SIG-M5 treated with dmso at 0.1 percent for 504 hours (cell line): Measurements from ENCODE around the gene OARD1.
"Not testable (repeated sequence)": the region's sequence is repeated elsewhere in the genome, so short reads cannot be mapped to it uniquely, and the experiment has no call there.

Source experiments
- DNase-seq: peaks from one replicate; lab custom pipeline; 2025; ENCODE audit not compliant: unreplicated experiment; lab: John Stamatoyannopoulos, UW

OARD1 gene

GRCh38 chr6:41028561-41029412 is 43.4 kb downstream of the OARD1 start:
- no peak for DNase-seq

GRCh38 chr6:41027799-41028560 is 44.2 kb downstream of the OARD1 start:
- DNase-seq = peak; percentile 48

- DNase-seq = no peak
Observed at GRCh38 chr6:41027241-41027640, 44.9 kb downstream of the OARD1 start.

GRCh38 chr6:41025966-41026530 is 46.1 kb downstream of the OARD1 start:
- no peak for DNase-seq

- DNase-seq = no peak
Observed at GRCh38 chr6:41023114-41023513, 49.0 kb downstream of the OARD1 start.

GRCh38 chr6:41022294-41022693 is 49.9 kb downstream of the OARD1 start:
- DNase-seq = no peak

GRCh38 chr6:41021832-41022231 is 50.3 kb downstream of the OARD1 start:
- no peak for DNase-seq

GRCh38 chr6:41017663-41018062 is 54.5 kb downstream of the OARD1 start:
- DNase-seq = no peak

- DNase-seq = not testable (repeated sequence)
Observed at GRCh38 chr6:41015860-41016259, 56.3 kb downstream of the OARD1 start.

GRCh38 chr6:41014780-41015179 is 57.4 kb downstream of the OARD1 start:
- no peak for DNase-seq
